Colon (tissue), 2 donors: ENCODE measurements around the gene MON1A.
"Not testable (repeated sequence)": the region's sequence is repeated elsewhere in the genome, so short reads cannot be mapped to it uniquely, and the experiment has no call there.

Experiments
- FAIRE-seq: peaks from 2 replicates; lab custom pipeline; 2012; peaks lifted over from hg19 to GRCh38; lab: Jason Lieb, UNC
- donor health status: control.
- donor health status: control.

The MON1A gene

DNA sequence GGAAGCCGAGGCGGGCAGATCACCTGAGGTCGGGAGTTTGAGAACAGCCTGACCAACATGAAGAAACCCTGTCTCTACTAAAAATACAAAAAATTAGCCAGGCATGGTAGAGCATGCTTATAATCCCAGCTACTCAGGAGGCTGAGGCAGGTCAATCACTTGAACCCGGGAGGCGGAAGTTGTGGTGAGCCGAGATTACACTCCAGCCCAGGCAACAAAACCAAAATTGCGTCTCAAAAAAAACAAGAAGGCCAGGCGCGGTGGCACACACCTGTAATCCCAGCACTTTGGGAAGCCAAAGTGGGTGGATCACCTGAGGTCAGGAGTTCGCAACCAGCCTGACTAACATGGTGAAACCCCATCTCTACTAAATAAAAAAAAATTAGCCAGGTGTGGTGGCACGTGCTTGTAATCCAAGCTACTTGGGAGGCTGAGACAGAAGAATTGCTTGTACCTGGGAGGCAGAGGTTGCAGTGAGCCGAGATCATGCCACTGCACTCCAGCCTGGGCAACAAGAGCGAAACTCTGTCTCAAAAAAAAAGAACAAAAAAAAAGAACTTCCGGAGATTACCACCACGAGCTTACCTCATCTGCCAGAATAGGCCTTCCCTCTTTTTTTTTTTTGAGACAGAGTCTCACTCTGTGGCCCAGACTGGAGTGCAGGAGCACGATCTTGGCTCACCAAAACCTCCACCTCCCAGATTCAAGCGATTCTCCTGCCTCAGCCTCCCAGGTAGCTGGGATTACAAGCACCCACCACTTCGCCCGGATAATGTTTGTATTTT, 11.6 kb downstream of the MON1A start:
- FAIRE-seq: not testable (repeated sequence)

DNA sequence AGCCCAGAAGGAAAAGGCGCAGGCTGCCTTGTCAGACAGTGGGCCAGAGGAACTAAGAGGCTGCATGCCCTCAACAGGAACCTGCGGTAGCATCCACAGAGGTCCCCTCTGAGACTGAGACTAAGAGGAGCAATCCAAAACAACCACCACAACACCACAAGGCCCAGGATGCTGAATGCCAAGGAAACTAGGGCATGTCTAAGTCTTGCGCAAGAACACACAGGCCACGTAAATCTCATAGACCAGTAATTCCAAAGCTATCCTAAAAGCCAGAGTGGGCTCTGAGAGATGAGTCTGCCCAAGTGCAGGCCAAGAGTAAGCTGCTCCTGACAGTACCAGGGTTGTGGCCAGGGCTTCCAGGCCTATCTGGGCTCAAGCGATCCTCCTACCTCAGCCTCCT, 12.9 kb downstream of the MON1A start:
- FAIRE-seq: no peak

DNA sequence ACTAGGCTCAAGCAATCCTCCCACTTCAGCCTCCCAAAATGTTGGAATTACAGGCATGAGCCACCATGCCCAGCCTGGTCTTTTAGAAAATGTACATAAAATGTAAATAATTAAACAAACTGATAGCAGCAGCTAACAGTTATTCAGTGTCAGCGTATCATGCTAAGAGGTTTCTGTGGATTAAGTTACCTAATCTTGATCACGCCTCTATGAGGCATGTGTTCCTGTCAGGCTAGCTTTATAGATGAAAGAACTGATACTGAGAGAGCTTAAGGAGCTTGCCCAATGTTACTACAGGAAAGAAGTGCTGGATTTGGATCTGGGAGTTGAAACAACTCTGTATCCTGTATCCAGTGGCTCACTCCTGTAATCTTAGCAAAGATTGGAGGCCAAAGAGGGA, 14.7 kb downstream of the MON1A start:
- no peak for FAIRE-seq

DNA sequence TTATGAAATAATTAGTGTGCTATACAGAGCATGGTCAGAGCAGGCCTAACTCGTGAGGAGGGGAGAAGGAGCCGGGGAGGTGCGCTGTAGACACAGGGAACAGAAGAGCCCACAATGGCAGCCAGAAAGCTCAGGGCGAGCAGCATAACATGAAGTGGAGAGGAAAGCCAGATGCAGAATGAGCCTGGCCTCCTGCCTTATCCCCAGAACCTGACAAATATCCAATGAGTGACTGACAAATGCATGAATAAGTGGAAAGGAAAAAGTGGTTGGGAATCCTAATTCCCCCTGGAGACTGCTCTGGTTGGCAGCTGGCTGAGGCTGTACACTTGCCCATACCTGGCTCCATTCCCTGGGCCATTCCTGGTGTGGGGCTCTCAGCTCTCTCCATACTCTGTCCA, 16.7 kb downstream of the MON1A start:
- no peak for FAIRE-seq

DNA sequence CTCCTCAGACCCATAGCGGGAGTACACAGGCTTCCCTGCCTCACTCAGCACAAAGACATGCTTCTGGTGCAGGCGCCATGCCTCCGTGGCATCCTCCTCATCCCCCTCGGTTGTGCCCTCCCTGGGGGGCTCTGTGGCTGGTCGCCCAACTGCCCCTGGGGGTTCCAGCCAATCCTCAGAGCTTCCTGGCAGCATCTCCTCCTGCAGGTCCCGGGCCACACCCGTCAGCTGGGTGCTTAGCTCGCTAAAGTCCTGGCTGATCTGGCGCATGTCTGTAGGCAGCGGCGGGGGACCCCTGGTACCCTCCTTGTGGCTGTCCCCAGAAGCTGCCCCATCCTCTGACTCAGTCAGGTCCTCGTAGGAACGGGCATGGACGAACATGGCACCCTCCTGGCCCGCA, 18.0 kb downstream of the MON1A start:
- no peak for FAIRE-seq

DNA sequence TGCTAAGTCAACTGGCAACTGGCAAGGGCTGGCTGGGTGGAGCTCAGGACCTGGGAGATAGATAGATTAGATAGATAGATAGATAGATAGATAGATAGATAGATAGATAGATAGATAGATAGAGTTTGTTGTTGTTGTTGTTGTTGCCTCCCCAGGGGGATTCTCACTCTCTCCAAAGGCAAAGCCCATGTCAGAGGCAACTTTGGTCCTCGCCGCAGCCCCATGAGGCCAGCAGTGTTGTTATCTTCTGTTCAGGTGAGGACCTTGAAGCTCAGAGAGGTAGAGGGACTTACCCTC, 18.5 kb downstream of the MON1A start:
- no peak for FAIRE-seq

DNA sequence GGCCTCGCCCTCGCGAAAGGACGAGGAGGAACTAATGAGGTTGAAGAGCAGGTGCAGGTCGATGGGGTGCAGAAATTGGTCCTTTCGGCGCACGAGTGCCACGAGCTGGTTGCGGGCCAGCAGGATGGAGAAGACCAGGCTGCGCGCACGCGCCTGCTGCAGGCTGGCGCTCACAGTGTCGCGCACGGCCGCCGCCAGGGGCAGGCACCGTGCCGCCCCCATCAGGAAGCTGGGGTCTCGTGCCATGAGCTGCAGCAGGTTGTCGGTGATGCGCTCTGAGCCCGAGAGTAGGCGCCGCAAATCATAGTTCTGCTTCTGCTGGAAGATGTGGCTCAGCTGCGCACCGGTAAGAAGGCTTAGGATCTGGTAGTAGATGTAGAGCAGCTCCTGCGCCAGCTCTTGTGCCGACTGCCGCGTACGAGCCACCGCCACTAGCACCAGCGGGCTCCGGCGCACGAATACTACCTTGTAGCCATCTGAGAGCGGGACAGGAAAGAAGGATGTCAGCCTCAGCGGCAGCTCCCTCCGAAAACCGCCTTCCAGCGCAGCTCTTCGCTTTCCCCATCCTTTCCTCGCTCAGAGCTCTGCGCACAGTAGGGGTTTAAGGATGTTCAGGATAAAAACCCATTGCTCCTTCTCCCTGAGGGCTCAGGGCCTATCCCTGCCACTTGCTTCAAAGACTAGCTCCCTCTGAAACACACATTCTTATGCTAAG, 19.0 kb downstream of the MON1A start:
- FAIRE-seq: no peak

DNA sequence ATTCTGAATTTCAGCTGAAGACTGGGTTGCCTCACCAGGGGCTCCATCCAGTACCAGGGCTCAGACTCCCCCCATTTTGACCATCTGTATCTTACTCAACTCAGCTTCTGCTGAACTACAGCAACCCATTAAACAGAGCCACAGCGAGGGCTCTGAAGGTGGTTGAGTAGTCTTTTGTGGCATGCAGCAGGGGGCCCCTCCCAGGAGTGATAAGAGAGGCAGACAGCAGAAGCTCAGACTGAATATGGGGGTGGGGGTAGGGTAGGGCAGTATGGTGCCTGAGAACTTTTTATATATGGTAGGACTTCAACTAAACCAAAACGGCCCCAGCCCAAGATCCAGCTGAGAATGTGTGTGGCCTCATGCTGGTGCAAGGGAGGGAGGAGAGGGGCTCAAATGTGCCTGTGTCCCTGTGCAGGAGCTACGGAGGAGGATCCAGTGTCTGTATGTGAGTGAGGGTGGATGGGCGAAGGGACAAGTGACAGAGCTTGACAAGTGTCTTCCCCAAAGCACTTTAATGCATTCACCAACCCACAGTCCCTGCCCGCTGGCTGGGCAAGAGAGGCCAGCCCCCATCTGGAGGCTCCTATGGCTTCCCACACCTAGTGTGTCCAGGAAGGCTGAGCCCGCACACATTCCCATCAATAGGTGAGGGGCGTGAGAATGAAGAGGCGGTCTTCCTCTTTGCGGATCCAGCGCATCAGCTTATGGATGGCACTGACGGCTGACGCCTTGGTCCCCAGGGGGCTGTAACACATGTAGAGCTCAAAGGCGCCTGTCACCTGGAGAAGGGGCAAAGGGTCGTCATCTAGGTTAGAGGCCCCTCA, 21.0 kb downstream of the MON1A start:
- FAIRE-seq: no peak

DNA sequence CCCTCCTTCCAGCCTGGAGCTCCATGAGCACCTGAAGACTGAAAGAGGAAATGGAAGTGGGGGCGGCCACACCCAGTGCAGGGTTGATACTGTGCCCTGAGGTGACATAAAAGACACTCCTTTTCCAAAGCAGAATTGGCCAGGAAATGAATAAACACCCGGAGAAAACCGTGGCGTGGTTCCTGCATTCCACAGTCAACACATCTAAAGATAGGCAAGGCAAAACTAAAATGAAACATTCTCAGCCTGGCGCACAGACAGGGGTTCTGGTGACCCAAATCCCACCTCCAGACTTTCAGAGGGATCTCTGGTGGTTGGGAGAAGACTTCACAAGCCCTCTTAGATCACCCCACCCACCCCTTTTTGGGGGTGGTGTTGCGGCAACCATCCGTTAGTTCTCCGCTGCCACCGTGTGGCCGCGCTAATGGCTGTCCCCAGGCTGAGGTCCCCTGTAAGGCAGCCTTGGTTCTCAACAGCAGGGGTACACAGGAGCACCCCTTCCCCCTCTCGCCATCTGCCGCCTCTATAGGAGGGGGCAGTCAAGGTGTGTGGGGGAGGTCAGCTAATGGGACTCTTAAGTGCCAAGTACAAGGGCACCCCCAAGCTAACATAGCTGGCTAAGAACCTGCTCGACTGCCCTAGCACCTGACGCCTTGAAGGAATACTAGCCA, 23.4 kb downstream of the MON1A start:
- FAIRE-seq: no peak

DNA sequence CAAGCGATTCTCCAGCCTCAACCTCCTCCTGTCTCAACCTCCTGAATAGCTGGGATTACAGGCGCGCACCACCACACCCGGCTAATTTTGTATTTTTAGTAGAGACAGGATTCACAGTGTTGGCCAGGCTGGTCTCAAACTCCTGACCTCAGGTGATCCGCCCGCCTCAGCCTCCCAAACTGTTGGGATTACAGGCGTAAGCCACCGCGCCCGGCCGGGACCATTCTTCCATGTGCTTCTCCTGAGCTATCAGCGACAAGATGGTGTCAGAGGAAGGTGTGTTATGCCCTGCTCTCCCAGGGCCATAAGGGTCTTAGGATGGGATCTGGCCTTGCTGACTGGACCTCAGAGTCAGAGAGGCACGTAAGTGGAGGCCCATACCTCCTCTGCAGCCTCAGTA, 25.2 kb downstream of the MON1A start:
- FAIRE-seq: not testable (repeated sequence)

DNA sequence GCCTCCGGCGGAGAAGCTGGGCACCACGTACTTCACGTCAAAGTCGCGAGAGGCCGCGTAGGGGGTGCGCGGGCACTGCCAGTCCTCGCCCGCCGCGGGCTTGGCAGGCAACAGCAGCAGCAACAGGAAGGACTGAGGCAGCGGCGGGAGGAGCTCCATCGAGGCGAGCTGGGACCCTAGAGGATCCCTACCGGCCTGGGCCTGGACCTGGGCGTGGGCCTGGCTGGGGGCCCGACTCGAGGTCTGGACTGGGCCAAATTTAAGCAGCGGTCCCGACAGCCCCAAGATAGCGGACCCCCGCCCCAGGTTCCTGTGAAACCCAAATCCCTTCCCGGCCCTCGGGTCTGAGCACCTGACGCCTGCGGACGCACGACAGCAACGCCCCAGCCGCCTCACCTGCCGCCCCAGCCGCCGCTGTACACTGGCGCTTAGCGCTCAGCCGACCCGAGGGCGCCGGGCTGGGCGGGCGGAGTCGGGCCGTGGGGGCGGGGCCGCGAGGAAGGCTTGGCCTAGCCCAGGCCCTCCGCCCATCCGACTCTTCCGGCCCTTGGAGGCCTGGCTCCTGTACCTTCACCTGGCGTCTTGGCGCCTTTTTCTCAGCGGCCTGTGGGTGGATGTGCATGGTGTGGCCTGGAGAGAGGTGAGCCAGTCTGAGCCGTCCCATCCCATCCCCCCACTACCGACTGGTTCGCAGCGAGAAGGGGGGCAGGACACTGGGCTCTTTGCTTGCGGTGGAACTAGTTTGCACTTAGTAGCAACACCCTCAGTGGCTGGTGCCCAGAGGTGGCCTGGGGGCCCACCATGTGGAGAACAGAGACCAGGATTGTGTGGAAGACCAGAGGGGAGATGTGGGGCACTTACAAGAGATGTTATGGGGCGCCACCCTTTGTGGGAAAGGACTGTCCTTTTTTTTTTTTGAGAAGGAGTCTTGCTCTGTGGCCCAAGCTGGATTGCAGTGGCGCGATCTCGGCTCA, 25.9 kb downstream of the MON1A start, which contains the start of gene MST1R:
TSS of gene MST1R (minus strand) at position 423 of the 974 bp plus-strand sequence. CDS start at position 159, 264 bp downstream.
- FAIRE-seq: no peak

DNA sequence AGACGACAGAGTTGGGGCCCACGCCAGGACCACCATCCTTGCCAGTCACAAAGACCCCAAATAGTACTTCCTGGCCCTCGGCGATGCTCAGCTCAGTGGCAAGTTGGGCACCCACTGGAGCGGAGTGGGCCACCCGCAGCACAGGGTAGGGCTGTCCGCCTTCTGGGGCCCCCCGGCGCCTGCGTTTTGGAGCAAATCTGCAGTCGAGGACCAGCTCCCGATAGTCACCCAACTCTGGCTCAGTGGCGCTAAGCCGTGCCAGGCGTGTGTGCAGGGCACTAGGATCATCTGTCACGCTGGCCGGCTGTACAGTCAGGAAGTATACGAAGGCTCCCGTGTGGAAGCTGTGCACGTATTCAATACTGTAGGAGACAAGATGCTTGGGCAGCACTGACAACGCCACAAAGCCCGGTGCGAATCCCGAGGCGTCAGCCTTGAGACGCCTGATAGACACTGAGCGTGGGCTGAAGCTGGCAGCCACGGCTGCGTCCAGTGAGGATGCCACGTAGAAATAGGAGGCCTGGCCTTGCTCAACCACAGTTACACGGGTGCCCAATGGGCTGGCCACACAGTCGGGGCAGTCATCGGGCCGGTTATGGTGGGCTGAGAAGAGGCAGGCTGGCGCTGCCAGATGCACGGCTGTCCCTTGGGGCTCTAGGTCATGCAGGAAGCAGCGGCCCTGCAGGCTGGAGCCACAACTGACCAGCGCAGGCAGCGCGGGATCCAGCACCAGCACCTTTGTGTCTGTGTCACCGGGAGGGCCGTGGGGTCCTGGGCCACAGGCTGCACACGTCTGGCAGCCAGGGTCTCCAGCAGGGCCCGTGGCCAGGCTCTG, 26.9 kb downstream of the MON1A start:
- no peak for FAIRE-seq

DNA sequence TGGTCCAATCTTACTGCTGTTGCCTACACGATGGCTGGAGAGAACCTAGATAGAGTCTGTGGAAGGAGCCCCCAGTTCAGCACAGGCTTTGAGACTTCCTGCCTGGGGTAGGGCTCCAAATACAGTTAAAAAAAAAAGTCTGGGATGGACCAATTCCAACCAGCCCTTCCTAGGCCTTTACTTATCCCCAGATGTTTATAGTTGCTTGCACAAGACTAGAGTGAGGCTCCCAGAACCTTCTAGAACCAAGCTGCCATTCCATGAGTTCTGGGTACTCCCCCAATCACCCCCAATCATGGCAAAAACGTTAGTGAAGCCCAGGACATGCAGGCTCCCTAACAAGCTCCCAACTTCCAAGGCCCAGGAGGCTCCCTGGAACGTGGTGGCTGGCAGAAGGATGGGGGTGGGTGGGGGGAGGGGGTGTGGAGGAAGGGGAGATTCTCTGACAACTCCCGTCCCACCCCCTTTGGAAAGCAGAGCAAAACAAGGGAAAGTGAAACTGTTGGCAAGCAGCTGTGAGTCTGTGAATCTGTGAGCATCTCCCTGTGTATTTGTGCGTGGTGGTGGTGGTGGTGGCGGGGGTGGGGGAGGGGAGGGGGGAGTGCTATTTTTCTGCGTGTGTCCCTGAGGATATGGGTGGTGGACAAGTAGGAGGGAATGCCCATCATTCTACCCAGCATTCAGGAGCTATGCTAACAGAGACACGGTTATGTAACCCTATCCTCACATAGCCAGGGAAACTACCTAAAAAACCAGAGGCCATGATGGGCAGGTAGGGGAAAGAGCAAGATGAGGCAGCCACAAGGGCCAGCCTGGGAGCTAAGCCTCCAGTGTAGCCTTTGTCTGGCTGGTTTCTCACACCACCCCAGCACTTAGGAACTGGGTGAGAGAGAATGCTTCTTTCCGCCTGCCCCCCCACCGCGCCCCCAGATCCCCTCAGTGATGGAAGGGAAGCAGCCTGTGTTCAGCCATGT, 28.0 kb downstream of the MON1A start:
- no peak for FAIRE-seq

DNA sequence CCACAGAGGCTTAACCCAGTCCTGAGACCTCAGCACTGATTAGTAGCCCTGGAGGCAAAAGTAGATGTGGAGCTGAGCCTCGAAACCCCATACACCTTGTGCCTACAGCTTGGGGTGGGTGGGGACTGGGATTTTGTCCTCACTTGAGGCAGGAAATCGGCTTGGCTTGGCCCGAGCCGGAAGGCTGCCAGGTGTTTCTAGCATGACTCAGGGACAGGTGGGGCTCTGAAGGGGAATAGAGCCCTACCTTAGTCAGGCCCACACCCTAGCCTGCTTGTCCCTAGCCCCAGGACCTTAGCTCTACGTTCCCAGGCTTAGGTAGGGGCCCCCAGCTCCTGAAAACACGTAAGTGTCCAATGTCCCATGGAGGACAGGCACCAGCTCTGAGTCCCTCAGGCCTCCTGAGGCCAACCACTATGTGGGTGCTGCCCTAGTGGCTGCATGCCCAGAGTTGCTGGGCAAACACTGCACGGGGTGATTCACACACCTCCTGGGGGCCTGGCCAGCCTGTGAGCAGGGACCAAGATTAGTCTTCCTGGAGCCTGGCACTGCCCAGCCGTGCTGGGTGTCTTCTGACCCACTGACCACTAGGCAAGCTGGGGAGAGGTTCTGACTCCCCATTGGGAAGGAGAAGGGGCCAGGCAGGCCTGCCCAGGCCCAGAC, 29.0 kb downstream of the MON1A start:
- no peak for FAIRE-seq

DNA sequence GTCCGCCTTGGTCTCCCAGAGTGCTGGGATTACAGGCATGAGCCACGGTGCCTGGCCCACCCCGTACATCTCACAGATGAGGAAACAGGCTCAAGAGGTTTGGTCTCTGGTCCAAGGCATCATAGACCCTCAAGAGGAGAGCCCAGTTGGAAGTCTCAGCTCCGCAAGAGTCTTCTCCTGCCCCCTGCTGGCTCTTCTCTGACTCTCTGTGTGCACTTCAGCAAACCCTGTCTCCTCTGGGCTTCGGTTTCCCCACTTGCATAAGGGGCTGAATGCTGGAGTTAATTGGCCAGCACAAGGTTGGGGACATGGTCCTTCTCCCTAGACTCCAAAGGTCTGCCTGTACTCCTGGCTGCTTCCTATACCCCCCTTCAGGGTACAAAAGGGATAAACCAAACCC, 29.8 kb downstream of the MON1A start:
- no peak for FAIRE-seq

DNA sequence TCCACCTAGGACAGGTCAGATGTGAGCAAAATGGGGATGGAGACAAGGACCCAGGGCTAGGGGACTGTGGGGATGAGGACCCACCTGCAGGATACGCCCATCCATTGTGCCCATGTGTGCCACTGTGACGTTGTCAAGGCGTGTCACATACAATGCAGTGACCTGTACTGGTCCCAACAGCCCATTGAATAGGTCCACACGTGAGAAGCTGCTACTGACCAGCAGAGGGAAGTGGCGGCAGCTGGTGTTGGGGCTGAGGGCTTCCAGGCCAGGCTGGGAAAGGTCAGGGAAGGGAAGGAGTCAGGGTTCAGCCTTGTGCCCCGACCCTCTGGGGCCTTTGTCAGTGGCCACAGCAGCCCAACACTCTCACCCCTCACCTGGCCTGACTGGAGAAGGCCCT, 30.6 kb downstream of the MON1A start:
- FAIRE-seq: no peak

DNA sequence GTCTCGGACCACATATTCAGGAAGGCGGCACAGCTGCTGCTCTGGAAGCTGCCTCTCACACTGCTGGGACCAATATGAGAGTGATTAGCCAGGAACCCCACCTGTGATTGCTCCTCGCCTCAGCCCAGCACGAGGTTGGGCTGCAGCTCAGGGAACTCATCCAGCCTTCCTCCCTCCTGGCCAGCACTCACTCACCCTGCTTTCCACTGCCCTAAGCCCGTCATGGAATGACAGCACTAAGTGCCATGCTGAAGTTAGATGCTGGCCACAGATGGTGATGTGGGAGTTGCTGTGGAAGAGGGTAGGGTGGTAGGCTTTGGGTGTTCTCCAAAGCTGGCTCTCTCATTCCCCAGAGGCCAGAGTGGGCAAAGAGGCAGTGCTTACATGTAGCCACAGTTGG, 33.3 kb downstream of the MON1A start:
- no peak for FAIRE-seq

DNA sequence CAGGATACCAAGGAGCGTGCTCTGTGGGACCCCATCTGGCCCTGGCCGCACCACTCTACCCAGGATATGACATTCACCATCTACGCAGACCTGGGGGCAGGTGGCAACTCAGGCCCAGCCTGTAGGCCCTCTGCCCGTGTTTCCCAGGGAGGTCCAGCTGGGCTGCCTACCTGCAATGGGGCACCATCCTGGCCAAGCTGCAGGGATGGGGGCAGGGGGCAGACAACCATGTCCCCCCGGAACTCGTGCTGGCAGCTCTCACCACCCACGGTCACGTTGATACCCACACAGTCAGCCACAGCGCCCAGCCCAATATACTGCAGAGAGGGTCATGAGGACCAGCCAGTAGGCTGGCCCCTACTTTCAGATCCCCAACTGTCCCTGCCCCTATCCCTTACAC, 33.8 kb downstream of the MON1A start:
- no peak for FAIRE-seq

DNA sequence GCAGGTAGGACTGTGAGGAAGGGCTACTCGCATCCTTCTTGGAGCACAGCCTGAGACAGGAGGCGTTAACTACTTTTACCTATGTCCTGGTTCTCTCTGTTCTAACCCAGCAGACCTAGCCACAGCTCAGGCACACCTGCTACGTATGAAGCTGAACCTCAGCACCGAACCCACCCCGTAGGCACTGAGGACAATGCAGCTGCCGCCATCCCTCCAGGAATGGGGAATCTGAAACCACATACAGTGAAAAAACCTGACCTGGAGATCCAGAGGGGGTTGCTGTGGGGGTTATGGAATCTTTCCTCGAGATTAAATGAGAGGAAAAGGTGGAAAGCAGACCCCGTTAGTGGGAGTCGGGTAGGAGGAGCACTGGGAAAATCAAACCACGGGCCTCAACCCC, 40.3 kb downstream of the MON1A start:
- FAIRE-seq: no peak
